ENCODE measurements around the gene ZDHHC12. TPM values are rescaled to one million over a fixed set of nuclear protein-coding genes. Genes with fewer than 3 reads are reported as not detected.
A peak's percentile ranks its signal among the peaks of the same experiment; 100 is the strongest.

The ZDHHC12 gene
- total and polyA plus RNA-seq, 3 donors from 2014 or later: 36.4 to 57.5 (median 39.3) TPM

GRCh38 chr9:128729302-128729701 is 5.4 kb upstream of the ZDHHC12 start:
- H3K4me3 ChIP-seq: no peak overlapping the region
- peaks cover 8% of the 10 kb centered on the region for H3K4me1 ChIP-seq
- no peaks in the 10 kb centered on the region for H3K36me3 ChIP-seq (ENCODE audit: low read depth, missing control alignments)
- H3K27ac ChIP-seq: no peak overlapping the region
- DNase-seq: no peak
- H3K9me3 ChIP-seq: no peaks in the 10 kb centered on the region
- WGBS, 2 donors: 72 to 74% methylated on average over 5 of the region's 5 CpGs
- no peaks in the 10 kb centered on the region for H3K27me3 ChIP-seq
- TF ChIP-seq POLR2A (IDR thresholded peaks at IDR 0.05): no peak
- intact Hi-C loops (cut with DNase I; ENCODE audit: low total_unique reads): no loop called here

GRCh38 chr9:128728298-128728697 is 4.4 kb upstream of the ZDHHC12 start:
- WGBS, 2 donors: 48 to 65% methylated on average over 7 of the region's 7 CpGs
- DNase-seq: no peak
- Histone ChIP-seq H3K27ac (no peak overlapping the region), H3K4me3 (no peak overlapping the region), H3K9me3 (no peaks in the 10 kb centered on the region), H3K4me1 (peaks cover 8% of the 10 kb centered on the region), H3K27me3 (no peaks in the 10 kb centered on the region), H3K36me3 (ENCODE audit: low read depth, missing control alignments) (no peaks in the 10 kb centered on the region)
- TF ChIP-seq POLR2A (IDR thresholded peaks at IDR 0.05): no peak
- TF ChIP-seq CTCF (IDR thresholded peaks at IDR 0.05): no peak
- intact Hi-C loops (cut with DNase I; ENCODE audit: low total_unique reads): no loop called here

GRCh38 chr9:128727640-128728248 is 3.8 kb upstream of the ZDHHC12 start:
- intact Hi-C loops (cut with DNase I; ENCODE audit: low total_unique reads): no loop called here
- Histone ChIP-seq H3K36me3 (ENCODE audit: low read depth, missing control alignments) (no peaks in the 10 kb centered on the region), H3K9me3 (no peaks in the 10 kb centered on the region), H3K4me3 (no peak overlapping the region), H3K27ac (no peak overlapping the region), H3K4me1 (peaks cover 8% of the 10 kb centered on the region), H3K27me3 (no peaks in the 10 kb centered on the region)
- TF ChIP-seq POLR2A (IDR thresholded peaks at IDR 0.05): no peak
- no peak for TF ChIP-seq CTCF (IDR thresholded peaks at IDR 0.05)
- 77 to 82% methylated on average over 4 to 5 of the region's 5 CpGs for WGBS, 2 donors
- DNase-seq: no peak

- 13 to 15% methylated on average over 10 of the region's 10 CpGs for WGBS, 2 donors
- no peaks in the 10 kb centered on the region for H3K36me3 ChIP-seq (ENCODE audit: low read depth, missing control alignments)
- intact Hi-C loops (cut with DNase I; ENCODE audit: low total_unique reads): no loop called here
These were observed 851 bp upstream of the ZDHHC12 start for GRCh38 chr9:128724744-128725211.

GRCh38 chr9:128723352-128723865 is 518 bp downstream of the ZDHHC12 start:
- DNase-seq: no peak
- Histone ChIP-seq H3K4me3 (peak overlapping the region; percentile 63 to 67), H3K27ac (peak overlapping the region; percentile 21 to 74), H3K4me1 (peaks cover 8% of the 10 kb centered on the region), H3K36me3 (ENCODE audit: low read depth, missing control alignments) (no peaks in the 10 kb centered on the region), H3K27me3 (no peaks in the 10 kb centered on the region), H3K9me3 (no peaks in the 10 kb centered on the region)
- WGBS, 2 donors: 43 to 46% methylated on average over 7 of the region's 7 CpGs
- TF ChIP-seq CTCF (IDR thresholded peaks at IDR 0.05): no peak
- TF ChIP-seq POLR2A (IDR thresholded peaks at IDR 0.05): no peak
- intact Hi-C loops (cut with DNase I; ENCODE audit: low total_unique reads): no loop called here

More at GRCh38 chr9:128724744-128725211, 851 bp upstream of the ZDHHC12 start:
- H3K27me3 ChIP-seq: no peaks in the 10 kb centered on the region
- peaks cover 8% of the 10 kb centered on the region for H3K4me1 ChIP-seq
- TF ChIP-seq CTCF (IDR thresholded peaks at IDR 0.05) (no peak), POLR2A (IDR thresholded peaks at IDR 0.05) (no peak)
- DNase-seq: peak; percentile 83
- H3K27ac ChIP-seq: peak overlapping the region; percentile 21 to 74
- H3K4me3 ChIP-seq: peak overlapping the region; percentile 63 to 67
- H3K9me3 ChIP-seq: no peaks in the 10 kb centered on the region

All from testis (tissue), 3 donors.